Measurements from ENCODE around the gene F11. TPM values are rescaled to one million over a fixed set of nuclear protein-coding genes. Genes with fewer than 3 reads are reported as not detected.

F11 gene
- total and polyA plus RNA-seq, 2 of the 13 experiments (the other 11 are each of a cell fraction or from before 2014, with no cell fraction given) = 35.1 to 58.0 TPM

GRCh38 chr4:186260504-186261448 lies 5.2 kb upstream of the F11 start (continued):
- TF ChIP-seq ZNF512 (CRISPR knock-in tag; IDR thresholded peaks at IDR 0.05) (no peak), MXD1 (CRISPR knock-in tag; IDR thresholded peaks at IDR 0.05) (peak; percentile 72; the same call in 1 of the 2 replicates), NPAS2 (CRISPR knock-in tag; IDR thresholded peaks at IDR 0.05; ENCODE audit: borderline replicate concordance) (peak; percentile 81; the same call in 1 of the 2 replicates), HIC2 (CRISPR knock-in tag; IDR thresholded peaks at IDR 0.05; ENCODE audit: low read depth) (peak; percentile 93), TBP (CRISPR knock-in tag; IDR thresholded peaks at IDR 0.05) (no peak), ZNF484 (CRISPR knock-in tag; IDR thresholded peaks at IDR 0.05; ENCODE audit: borderline replicate concordance, low read depth) (peak; percentile 64; the same call in 1 of the 2 replicates), SAP130 (CRISPR knock-in tag; IDR thresholded peaks at IDR 0.05; ENCODE audit: low read depth) (peak; percentile 81), ZNF687 (CRISPR knock-in tag; IDR thresholded peaks at IDR 0.05) (peak; percentile 99), KDM5B (CRISPR knock-in tag; IDR thresholded peaks at IDR 0.05; ENCODE audit: borderline replicate concordance) (peak; percentile 91), ZMAT5 (CRISPR knock-in tag; IDR thresholded peaks at IDR 0.05; ENCODE audit: borderline replicate concordance, low read depth) (no peak), CENPX (CRISPR knock-in tag; IDR thresholded peaks at IDR 0.05) (no peak), PAXIP1 (CRISPR knock-in tag; conservative IDR thresholded peaks at IDR 0.05) (peak; percentile 99), ZNF44 (CRISPR knock-in tag; IDR thresholded peaks at IDR 0.05) (no peak), ZNF709 (CRISPR knock-in tag; IDR thresholded peaks at IDR 0.05) (peak; percentile 34; the same call in 1 of the 2 replicates), ZNF431 (CRISPR knock-in tag; IDR thresholded peaks at IDR 0.05; ENCODE audit: borderline replicate concordance, low read depth) (no peak)

Measured in HepG2 (cell line).